Ramos (cell line): Measurements from ENCODE around the gene TARS1.

ENCODE experiments used
- in situ Hi-C: fragments of 300-500 bp; cut with MboI; formaldehyde crosslinking; loops from one replicate; pipeline ENCODE4 v1.14.3; 2022; ENCODE audit warnings: low sequenced_read_pairs; ENCODE audit not compliant: unreplicated experiment

Gene TARS1

DNA sequence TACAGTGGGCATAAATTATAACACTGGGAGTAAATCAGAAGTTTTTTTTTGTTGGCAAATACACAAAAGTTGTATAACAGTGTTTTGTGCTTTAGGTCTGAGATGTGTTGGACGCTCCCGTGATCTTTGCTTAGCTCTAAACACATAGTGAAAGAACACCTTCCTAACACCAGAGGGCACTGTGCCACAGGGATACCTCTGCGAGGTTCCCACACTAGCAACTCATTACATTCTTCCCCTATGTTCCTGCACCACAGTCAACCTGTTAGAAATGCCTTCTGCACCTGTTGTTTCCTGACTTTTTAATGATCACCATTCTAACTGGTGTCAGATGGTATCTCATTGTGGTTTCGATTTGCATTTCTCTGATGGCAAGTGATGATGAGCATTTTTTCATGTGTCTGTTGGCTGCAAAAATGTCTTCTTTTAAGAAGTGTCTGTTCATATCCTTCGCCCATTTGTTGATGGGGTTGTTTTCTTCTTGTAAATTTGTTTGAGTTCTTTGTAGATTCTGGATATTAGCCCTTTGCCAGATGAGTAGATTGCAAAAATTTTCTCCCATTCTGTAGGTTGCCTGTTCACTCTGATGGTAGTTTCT is 4.8 kb upstream of the TARS1 start:
- in situ Hi-C loops: loop anchor here (10.0 kb wide), 1 partner anchor 499 kb away; the partner anchor contains the start of gene RXFP3

DNA sequence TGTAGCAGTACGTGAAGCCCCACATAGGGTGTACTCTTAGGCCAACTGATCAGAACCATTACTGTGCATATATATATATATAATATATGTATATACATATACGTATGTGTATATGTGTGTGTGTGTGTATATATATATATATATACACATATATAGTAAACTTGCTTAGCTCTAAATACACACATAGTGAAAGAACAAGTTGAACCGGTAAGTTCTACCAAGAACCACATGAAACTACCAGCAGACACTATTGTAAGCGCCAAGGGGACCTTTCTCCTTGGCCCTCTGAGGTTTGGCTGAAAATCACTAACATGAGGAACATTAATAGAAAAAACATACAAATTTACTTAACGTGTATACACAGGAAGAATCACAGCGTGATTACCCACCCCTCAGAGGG is 1.8 kb upstream of the TARS1 start:
- in situ Hi-C loops: loop anchor here (10.0 kb wide), 1 partner anchor 496 kb away; the partner anchor contains the start of gene RXFP3

DNA sequence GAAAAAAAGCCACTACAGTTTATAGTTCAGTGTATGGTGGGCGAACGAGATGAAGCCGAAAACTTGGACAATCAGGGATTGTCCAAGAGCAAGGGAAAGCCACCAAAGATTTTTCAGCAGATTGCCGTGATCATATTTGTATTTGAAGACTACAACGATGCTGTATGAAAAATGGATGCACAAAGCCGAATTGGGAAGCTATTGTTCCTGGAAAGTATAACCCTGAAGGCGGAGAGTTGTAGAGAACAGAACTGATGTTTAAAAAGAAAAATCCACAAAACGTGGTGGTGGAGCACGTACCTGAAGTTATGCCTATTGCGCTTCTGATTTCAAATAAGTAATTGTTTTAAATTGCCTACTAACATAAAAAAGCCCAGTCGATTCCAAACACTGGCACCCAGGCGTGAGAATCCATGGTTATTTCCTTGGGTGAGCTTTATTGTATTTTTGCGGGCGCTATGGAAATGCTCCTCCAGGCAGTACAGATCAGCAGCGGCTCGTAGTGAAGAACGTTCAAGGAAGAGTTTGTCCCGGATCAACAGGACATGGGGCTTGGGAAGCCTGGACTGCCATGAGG is 772 bp upstream of the TARS1 start:
- in situ Hi-C loops: loop anchor here (10.0 kb wide), 1 partner anchor 495 kb away; the partner anchor contains the start of gene RXFP3

DNA sequence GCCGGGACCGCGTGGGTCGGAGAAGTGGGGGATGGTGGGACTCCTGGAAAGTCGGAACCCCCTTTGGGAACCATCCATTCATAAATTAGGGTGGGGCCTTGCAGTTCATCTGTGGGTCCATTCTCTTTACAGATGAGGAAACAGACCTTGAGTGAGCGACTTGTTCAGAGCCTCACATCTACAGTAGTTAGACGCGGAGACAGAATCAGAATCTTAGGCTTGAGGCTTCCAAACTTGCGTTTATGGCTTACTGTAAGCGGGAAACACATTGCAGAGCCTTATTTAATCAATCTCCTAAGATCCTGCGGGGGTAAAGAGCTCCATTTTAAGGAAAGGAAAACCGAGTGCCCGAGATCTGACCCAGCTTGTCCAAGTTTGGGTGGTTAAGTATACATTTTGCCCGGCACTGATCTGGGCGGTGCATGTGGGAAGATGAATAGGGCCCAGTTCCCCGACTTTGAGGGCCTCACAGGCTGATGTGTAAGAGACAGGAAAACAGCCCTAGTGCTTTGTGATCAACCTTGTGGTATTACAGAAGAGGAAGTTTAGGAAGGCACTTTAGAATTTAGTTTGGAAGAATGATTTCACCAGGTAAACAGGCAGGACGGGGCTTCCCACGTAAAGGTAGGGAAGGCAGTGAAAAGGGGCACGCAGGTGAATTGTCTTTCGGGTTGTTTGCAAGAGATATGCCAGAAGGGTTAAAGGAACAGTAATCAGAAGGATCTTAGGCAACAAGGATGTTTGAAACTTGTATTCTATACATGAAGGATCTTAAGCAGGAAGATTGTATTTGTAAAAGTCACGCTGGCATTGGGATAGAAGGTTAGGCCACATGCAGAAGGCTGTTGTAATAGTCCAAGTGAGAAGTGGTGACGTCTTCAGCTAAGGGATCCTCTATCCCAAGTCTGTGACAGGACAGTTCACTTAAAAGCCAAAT is 744 bp downstream of the TARS1 start:
- in situ Hi-C loops: no loop called here

DNA sequence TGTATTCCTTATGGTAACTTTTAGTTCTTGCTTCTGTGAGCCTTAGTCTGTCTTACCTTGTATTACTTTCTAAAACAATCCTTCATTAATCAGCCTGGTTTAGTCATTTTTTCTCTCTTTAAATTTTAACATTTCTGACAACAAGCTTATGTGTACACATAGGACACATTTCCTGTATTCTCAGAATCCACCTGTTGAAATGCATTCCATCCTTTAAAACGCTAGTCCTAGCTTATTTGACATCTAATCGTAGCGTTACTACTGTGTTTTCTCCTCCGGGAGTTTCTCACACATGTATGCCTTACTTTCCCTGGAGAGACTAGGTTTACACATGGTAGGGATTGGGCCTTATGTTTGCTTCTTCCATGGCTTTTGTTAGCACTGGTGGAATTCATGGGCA is 3.8 kb downstream of the TARS1 start:
- in situ Hi-C loops: no loop called here

GRCh38 chr5:33445798-33446197 is 5.0 kb downstream of the TARS1 start:
- in situ Hi-C loops: no loop called here

GRCh38 chr5:33448118-33448517 is 7.4 kb downstream of the TARS1 start:
- in situ Hi-C loops: no loop called here

DNA sequence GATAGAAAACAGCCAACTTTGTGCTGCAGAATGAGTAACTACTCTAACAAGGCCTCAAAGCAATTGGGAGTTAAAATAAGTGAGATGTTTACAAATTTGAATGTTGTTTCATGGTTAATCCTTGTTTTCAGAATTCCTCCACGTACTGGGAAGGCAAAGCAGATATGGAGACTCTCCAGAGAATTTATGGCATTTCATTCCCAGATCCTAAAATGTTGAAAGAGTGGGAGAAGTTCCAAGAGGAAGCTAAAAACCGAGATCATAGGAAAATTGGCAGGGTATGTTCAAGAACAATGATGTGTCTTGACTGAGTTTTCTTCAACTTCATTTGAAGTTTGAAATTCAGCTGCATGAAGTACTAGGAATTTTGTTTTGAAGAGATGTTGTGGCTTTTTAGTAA is 16.4 kb downstream of the TARS1 start:
- in situ Hi-C loops: loop anchor here (25.0 kb wide), 1 partner anchor 1455 kb away; the partner anchor contains the start of genes BRIX1 and RAD1

DNA sequence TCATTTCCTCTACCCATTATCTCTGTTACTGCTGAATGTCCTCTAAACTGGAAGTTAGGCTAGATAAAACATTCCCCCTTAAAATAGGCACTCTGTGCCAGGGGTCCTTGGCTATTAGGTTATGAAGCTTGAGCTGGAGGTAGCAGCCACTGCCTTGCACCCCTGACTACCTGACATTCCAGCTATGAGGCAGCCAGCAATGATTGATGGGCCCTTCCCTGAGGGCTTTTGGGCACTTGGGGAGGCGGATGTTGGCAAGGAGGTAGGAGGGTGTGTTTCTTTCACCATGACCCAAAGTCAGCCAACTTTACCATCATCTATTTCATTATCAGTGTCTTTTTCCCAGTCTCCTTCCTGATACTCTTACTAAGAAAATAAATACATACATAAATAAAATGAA is 17.1 kb downstream of the TARS1 start:
- in situ Hi-C loops: loop anchor here (25.0 kb wide), 1 partner anchor 1454 kb away; the partner anchor contains the start of genes BRIX1 and RAD1

GRCh38 chr5:33460210-33460609 is 19.4 kb downstream of the TARS1 start:
- in situ Hi-C loops: loop anchor here (25.0 kb wide), 1 partner anchor 1452 kb away; the partner anchor contains the start of genes BRIX1 and RAD1

- in situ Hi-C loops: loop anchor here (25.0 kb wide), 1 partner anchor 1450 kb away; the partner anchor contains the start of genes BRIX1 and RAD1
Measured at GRCh38 chr5:33462456-33462855, 21.7 kb downstream of the TARS1 start.

DNA sequence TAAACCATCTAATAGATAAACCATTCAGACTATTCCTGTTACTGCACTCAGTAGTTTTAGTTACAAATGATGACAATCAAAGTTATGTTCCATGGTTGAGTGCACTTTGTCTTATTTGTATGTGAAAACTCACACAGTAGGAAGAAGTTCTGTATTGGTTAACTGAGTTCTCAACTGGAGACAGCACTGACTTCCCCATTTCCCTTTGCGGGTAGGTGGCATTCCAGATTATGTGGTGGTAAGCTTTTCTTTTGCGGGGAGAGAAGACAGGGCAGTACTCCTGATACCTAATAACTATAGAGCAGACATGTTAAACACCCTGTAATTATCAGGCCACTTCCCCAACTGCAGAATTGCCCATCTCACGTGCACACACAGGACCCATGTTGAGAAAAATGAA is 24.4 kb downstream of the TARS1 start:
- in situ Hi-C loops: loop anchor here (25.0 kb wide), 1 partner anchor 1447 kb away; the partner anchor contains the start of genes BRIX1 and RAD1

DNA sequence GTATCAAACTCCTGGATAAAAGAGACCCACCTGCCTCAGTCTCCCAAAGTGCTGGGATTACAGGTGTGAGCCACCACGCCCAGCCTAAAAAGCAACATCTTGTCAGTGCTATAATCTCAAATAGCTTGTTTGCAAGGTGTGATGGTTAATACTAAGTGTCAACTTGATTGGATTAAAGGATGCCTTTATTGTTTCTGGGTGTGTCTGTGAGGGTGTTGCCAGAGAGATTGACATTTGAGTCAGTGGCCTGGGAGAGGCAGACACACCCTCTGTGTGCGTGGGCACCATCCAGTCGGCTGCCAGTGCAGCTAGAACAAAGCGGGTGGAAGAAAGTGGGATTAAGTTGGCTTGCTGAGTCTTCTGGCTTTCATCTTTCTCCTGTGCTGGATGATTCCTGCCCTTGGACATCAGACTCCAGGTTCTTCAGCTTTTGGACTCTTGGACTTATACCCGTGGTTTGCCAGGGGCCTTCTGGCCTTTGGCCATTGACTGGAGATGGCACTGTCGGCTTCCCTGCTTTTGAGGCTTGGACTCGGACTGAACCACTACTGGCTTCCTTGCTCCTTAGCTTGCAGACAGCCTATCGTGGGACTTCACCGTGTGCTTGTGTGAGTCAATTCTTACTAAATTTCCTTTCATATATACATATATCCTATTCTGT is 28.1 kb downstream of the TARS1 start:
- in situ Hi-C loops: loop anchor here (25.0 kb wide), 1 partner anchor 1443 kb away; the partner anchor contains the start of genes BRIX1 and RAD1

DNA sequence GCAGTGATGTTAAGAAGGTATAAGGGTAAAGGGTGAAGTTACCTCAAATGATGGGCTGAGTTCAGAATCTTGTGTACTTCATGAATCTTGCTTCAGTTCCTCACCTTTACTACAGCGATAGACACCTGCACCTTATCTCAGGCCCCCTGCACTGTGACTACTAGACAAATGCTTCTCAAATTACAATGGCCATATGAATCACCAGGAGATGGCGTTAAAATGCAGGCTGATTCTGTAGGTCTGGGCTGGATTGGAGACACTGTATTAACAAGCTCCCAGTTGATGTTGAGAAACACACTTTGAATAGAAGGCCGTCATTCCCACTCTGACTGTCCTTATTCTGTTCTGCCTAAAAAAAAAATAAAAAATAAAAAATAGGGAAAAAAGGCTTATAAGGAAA is 29.8 kb downstream of the TARS1 start:
- in situ Hi-C loops: loop anchor here (25.0 kb wide), 1 partner anchor 1442 kb away; the partner anchor contains the start of genes BRIX1 and RAD1

GRCh38 chr5:33472805-33473409 is 32.1 kb downstream of the TARS1 start:
- in situ Hi-C loops: loop anchor here (25.0 kb wide), 1 partner anchor 1439 kb away; the partner anchor contains the start of genes BRIX1 and RAD1

DNA sequence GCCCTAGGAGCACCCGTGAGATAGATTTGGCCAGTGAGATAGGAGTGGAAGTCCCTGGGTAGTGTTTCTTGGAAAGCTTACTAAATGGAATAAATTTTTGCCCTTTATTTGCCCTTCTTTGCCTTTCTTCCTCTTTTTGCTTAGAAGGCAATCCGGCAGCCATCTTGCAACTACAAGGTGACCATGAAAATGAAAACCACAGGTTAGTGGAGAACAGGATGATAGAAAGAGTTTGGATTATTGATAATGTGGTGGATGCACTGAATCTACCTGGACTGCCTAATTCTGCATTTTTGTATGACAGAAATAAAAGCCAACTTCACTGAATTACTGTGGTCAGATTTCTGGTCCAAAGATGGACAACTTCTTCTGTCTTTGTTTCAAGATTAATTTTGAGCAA is 33.2 kb downstream of the TARS1 start:
- in situ Hi-C loops: loop anchor here (25.0 kb wide), 1 partner anchor 1438 kb away; the partner anchor contains the start of genes BRIX1 and RAD1

GRCh38 chr5:33474931-33475499 is 34.2 kb downstream of the TARS1 start:
- in situ Hi-C loops: loop anchor here (25.0 kb wide), 1 partner anchor 1437 kb away; the partner anchor contains the start of genes BRIX1 and RAD1

DNA sequence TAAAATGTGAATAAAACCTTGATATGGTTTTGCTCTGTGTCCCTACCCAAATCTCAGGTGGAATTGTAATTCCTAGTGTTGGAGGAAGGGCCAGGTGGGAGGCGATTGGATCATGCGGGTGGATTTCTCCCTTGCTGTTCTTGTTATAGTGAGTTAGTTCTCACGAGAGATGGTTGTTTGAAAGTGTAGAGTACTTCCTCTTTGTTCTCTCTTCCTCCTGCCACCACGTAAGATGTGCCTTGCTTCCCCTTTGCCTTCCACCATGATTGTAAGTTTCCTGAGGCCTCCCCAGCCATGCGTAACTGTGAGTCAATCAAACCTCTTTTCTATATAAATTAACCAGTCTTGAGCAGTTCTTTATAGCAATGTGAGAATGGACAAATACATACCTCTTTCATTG is 34.9 kb downstream of the TARS1 start:
- in situ Hi-C loops: no loop called here

GRCh38 chr5:33476992-33477391 is 36.2 kb downstream of the TARS1 start:
- in situ Hi-C loops: no loop called here
